Measurements from ENCODE around the gene CCNG2.

DNA sequence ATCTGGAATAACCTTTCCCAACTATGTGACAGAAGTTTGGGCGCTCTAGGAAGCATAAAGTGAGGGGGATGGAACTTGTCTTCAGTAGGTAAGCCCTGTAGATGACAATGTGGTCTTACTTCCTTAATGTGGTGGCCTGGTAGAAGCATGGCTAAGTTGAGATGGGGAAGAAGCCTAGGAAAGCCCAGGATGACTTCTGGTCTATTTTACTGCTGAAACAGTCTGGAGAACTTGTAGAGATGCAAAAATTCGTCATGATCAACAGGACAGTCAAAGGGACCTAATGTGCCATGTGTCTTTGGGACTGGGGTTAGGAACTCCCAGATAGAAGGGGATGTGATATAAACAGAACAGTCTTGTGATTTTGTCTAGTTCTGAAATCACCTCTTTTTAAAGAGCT is 40.8 kb downstream of the CCNG2 start:
- no peak for TF ChIP-seq POLR2AphosphoS5 (IDR thresholded peaks at IDR 0.05; ENCODE audit: low read depth, low read length)
- no peak for TF ChIP-seq POLR2A (IDR thresholded peaks at IDR 0.05; ENCODE audit: low read depth, low read length)
- TF ChIP-seq TAF1 (IDR thresholded peaks at IDR 0.05; ENCODE audit: borderline replicate concordance, low read depth, low read length): no peak

All from GM12892 (cell line).